G401 (cell line): ENCODE data around the gene CRYBA2. TPM values are rescaled to one million over a fixed set of nuclear protein-coding genes. Genes with fewer than 3 reads are reported as not detected.

Experiments used
- DNase-seq: peaks from one replicate; pipeline ENCODE4 v3.0.0-alpha.2; 2015; ENCODE audit warnings: low spot score
- in situ Hi-C: cut with HindIII; loops from 2 replicates; pipeline ENCODE4 v1.10.0; 2016; ENCODE audit warnings: low sequenced_read_pairs, mixed read lengths
- total RNA-seq: library from RNA; depleted of rRNA; stranded (reverse); fragments of >200 nt; shearing (Covaris generic); gene quantifications from 2 replicates; pipeline ENCODE4 v1.2.3, GENCODE V29; 2014; rRNA removed

CRYBA2 gene
- total RNA-seq = not detected in 2 replicates

- in situ Hi-C loops = no loop called here
- DNase-seq = no peak
These were observed at the start of gene CRYBA2 for GRCh38 chr2:218993345-218994315. CRYBA2 (minus strand) TSS chr2:218993422; CDS start chr2:218993176, 246 bp downstream.

- DNase-seq = no peak
- in situ Hi-C loops = no loop called here
These were observed 49.5 kb upstream of the CRYBA2 start for GRCh38 chr2:219042750-219043149.

DNA sequence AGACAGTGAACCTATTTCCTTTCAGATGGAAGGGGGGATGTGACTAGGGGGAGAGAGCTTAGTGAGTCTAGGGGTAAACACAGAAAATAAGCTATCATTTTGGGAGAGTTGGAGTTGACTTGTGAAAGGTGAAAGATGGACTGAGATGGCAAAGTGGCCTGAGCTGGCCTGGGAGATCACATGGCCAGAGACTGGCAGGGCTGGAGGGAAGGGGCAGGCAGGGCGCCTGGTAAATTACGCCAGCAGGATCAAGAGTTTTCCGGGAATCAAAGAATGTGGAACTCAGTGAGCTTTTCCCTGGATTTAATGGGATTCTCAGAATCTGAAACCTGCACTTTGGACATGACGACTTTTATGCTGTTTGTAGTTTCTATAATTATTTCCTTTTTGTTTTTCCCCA lies 48.9 kb upstream of the CRYBA2 start:
- in situ Hi-C loops = no loop called here
- DNase-seq = no peak

DNA sequence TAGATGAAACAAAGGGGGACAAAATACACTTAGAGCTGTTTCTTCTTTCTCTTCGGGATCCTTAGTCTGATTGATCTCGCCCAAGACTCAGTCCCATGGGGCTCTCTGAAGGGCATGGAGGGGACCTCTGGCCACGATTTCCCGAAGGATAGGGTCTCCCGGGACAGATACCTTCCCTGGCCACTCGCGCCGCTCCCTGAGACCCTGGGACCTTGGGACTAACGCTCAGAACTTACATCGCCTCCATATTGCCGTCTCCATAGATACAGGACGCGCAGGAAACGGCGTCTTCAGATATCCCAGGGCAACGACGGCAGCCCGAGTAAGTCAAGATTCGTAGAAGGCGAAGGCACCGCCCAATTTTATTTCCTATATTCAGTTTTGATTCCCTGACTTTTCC lies 48.0 kb upstream of the CRYBA2 start, which contains the start of gene CFAP65:
Gene CFAP65 (minus strand): TSS at position 265 of the 400 bp plus-strand sequence. CDS start 2,468 bp downstream, outside the sequence.
- in situ Hi-C loops = no loop called here

DNA sequence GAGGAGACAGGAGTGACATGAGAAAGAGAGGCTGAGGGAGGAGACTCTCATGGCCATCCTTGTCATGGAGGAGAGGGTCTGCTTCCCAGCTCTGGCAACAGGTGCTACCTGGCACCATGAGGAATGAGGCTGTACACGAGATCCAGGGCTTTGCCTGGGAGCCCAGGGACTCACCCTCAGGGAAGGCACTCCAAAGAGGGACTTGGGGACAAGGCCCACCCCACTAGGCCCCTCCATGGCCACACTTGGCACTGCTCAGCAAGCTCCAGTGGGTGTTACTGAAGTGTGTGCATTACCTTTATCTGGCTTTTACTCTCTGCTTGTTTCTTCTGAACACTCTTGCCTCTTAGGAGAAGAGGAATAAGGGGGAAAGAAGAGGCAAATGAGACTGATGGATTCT lies 45.4 kb upstream of the CRYBA2 start:
- no peak for DNase-seq
- in situ Hi-C loops = no loop called here

More for the DNA sequence above, 48.0 kb upstream of the CRYBA2 start, which contains the start of gene CFAP65:
- DNase-seq = peak; percentile 72

GRCh38 chr2:219037783-219038499 lies 44.7 kb upstream of the CRYBA2 start:
- in situ Hi-C loops = no loop called here
- no peak for DNase-seq

- in situ Hi-C loops = no loop called here
- DNase-seq = no peak
These were observed 42.7 kb upstream of the CRYBA2 start for GRCh38 chr2:219035942-219036341.

DNA sequence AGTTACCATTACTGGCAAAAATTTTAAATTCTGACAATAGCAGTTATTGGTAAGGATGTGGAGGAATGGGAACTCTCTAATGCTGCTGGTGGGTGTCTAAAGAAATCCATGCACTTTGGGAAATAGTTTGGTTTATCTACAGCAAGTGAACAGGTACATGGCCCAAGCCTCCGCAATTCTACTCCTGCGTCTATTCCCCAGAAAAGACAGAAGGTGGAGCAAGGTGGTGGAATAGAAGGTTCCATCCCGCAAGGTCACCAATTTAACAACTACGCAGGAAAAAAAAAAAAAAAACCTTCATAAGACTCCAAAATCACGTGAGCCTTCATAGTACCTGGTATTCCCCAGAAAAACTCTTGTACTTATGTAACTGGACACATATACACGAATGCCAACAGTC lies 41.6 kb upstream of the CRYBA2 start:
- DNase-seq = no peak
- in situ Hi-C loops = no loop called here

- DNase-seq = no peak
- in situ Hi-C loops = no loop called here
These were observed 39.0 kb upstream of the CRYBA2 start for GRCh38 chr2:219032051-219032745.

DNA sequence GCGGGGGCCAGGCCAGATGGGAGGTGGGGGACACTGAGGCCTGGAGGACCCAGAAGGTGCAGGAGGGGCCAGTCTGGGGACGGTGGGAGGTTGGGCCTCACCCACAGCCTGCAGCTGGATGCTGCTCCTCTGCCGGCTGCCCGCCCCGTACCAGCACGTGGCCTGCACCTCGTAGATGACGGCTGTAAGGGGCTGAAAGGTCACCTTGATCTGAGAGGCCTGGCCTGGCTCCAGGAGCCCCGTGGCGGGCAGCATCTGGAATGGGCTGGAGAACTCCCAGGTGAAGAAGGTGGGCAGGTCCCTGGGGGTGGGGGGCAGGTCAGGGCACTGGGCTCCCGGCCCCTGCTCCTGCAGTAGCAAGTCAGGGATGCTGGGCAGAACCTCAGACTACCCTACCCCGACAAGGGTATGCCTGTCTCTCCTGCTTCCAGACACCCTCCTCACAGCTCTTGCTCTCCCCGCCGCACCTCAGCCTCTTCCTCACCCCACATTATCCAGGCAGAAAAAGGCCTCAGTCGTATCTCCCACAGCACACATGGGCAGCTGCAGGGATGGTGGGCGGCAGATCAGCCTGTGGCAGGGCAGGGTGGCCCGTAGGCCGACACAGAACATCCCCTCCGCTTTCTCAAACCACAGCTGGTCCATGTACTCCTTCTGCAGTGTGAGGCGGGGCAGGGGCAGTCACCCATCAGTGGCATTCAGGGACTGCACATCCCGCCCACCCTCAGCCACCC lies 38.0 kb upstream of the CRYBA2 start:
- in situ Hi-C loops = no loop called here
- no peak for DNase-seq

DNA sequence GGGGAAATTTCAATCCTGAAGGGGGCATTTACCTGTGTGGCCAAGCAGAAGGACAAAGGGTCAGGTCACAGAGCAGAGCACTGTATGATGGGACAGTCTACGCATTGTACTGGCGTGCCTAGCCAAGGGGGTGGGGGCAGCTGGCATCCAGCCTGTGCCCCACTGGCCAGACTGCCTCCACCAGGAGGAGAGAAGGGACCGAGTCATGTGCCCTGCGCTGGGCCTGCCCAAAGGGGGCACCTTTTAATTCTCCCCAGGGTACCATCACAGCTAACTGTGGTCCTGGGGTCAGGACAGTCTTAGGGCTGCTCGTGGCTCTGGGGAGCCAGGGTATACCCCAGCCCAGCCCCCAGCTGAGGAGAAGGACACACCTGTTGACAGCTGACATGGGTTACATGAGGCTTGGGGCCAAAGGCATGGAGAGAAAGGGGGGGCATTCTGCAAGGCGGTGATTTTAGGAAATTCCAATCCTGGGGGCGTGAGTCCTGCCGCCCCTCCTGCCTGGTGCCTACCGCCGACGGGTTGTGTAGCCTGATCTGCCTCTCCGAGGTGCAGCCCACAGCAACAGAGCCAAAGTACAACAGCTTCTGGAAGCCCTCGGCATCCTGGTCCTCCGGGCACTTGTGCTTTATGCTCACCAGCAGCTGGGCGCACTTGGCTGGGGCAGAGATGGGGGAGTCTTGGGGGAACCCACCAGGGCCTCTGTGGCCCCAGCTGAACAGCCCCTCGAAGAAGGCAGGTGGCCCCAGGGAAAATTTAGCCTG lies 37.1 kb upstream of the CRYBA2 start:
- in situ Hi-C loops = no loop called here
- DNase-seq = no peak

DNA sequence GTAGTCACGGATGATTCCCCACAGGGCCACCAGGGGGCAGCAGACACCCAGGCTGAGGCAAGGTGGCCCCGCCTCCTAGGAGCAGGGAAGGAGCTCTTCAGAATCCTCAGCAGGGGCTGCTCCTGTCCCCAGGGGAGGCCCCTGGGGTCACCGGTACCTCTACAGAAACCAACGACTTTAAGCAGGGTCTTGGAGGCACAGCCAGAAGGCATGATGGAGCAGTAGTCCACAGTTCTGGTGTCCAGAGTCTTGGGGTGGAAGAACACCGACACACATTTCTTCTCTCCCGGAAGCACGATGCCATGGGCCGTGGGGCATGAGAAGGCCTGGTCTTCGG lies 36.6 kb upstream of the CRYBA2 start:
- in situ Hi-C loops = no loop called here
- peak; percentile 81 for DNase-seq

GRCh38 chr2:219028996-219029828 lies 36.0 kb upstream of the CRYBA2 start:
- in situ Hi-C loops = no loop called here
- DNase-seq = no peak

- in situ Hi-C loops = no loop called here
These were observed 34.9 kb upstream of the CRYBA2 start for GRCh38 chr2:219028141-219028540.

DNA sequence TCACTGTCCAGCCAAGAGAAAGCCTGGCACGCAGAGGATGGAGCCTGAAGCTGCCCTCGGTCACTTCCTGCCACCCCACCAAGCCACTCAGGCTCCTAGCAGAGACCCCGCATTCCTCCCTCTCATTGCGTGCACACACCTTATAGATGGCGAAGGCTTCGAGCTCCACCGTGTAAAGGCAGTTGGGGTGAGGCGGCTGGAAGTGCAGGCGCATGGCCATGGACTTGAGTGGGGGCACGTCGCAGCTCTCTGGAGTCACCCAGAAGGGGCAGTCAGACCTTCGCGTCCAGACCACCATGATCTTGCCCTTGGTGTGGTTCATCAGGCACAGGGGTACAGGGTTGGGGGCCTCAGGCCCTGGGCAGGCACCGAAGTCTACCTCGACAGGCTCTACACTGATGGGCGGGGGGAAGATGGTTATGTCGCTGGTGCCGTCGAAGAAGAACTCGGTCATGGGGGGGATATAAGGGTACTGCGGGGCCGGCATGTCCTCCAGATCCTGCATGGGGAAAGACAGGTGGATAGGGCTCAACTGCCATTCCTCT lies 34.4 kb upstream of the CRYBA2 start:
- no peak for DNase-seq
- in situ Hi-C loops = no loop called here

More at GRCh38 chr2:219028141-219028540, 34.9 kb upstream of the CRYBA2 start:
- DNase-seq = no peak

GRCh38 chr2:219026946-219027345 lies 33.7 kb upstream of the CRYBA2 start:
- DNase-seq = no peak
- in situ Hi-C loops = no loop called here
